Hepatic stellate cell (primary cell): ENCODE data around the gene GLB1L3.

ENCODE experiments used
- DNase-seq: peaks from one replicate; pipeline ENCODE4 v3.0.0; 2011; ENCODE audit warnings: low spot score

The GLB1L3 gene, protein sequence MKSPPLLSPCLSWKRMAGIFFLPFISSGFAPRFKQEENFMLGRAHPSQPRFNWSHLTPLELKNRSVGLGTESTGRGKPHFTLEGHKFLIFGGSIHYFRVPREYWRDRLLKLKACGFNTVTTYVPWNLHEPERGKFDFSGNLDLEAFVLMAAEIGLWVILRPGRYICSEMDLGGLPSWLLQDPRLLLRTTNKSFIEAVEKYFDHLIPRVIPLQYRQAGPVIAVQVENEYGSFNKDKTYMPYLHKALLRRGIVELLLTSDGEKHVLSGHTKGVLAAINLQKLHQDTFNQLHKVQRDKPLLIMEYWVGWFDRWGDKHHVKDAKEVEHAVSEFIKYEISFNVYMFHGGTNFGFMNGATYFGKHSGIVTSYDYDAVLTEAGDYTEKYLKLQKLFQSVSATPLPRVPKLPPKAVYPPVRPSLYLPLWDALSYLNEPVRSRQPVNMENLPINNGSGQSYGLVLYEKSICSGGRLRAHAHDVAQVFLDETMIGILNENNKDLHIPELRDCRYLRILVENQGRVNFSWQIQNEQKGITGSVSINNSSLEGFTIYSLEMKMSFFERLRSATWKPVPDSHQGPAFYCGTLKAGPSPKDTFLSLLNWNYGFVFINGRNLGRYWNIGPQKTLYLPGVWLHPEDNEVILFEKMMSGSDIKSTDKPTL

DNA sequence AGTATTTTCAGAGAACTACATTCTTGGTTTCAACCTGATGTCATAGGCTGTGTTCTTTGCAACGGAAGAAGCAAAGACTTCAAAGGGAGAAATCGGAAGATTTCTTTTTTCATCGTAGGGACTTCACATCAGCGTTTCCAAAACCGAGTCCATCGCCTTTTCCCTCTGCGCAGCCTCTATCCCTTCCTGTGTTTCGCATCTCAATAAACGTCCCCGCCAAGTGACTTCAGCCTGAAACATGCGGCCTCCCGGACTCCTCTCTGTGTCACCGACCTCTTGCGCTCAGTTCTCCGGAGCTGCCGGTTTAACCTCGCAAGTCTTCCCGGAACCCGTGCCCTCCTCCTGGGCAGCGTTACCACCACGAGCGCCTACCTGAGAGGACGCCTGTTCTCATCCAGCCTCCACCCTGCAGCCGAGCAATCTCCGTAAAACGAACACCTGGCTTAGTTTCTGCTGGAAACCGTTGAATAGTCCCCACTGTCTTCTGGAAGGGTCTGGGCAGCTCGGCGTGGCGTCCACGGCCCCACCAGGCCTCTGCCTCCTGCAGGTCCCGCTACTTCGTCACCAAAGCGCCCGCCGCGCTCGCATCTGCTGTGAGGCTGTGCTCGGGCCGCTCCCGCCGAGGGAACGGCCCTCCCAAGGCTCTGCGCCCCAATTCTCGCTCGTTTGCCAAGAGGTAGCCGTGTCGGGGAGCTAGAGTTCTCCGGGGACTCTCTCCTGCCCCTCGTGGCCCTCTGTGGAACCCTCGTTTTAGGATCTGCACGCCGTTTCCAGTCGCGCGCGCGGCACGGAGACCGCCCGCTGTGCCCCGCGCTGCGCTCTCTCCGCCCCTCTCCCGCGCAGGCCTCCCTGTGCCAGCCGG, at the start of gene GLB1L3:
Gene GLB1L3, plus strand, starts transcription at position 846 of the 862 bp plus-strand sequence. CDS start 362 bp downstream, outside the sequence.
- peak; percentile 43 for DNase-seq

DNA sequence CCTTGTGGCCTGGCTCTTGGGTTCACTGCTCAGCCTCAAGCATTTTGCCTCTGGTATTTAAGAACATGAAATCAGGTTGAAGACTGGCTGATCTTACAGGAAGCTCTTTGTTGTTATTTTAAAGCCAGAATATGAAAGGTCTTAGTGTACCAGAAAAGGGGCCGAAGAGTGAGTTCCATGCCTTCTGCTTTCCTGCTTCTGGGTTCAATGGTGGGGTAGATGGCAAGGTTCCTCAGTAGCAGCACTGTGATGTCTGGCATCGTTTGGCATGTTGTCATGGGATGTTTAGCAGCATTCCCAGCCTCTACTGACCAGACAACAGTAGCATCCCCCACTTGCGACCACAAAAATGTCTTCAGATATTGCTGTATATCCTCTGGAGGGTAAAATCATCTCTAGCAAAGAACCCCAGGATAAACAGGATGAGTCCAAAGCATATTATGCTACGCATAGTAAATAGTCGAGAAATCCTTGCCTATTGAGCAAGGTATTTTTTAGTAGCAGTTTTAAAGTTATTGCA, 49.3 kb upstream of the GLB1L3 start:
- DNase-seq: no peak

DNA sequence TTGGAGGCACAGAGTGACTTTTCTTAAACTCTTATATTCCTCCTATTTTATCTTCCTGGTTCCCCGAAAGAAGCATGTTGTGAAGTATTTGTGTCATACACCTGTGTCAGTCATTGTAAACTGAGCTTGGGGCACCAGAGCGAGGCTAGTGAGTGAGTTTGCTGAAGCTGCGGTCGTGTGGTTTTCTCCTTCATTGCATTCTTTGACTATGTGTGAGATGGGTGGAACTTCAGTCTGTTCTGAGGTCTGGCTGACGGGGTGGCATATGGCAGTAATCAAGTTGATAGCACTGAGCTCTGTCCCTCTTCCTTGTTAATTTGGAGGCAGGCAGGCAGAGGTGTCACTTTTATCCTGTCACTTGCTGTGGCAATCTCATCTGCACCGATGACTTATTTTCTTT, 47.6 kb upstream of the GLB1L3 start:
- DNase-seq: no peak

DNA sequence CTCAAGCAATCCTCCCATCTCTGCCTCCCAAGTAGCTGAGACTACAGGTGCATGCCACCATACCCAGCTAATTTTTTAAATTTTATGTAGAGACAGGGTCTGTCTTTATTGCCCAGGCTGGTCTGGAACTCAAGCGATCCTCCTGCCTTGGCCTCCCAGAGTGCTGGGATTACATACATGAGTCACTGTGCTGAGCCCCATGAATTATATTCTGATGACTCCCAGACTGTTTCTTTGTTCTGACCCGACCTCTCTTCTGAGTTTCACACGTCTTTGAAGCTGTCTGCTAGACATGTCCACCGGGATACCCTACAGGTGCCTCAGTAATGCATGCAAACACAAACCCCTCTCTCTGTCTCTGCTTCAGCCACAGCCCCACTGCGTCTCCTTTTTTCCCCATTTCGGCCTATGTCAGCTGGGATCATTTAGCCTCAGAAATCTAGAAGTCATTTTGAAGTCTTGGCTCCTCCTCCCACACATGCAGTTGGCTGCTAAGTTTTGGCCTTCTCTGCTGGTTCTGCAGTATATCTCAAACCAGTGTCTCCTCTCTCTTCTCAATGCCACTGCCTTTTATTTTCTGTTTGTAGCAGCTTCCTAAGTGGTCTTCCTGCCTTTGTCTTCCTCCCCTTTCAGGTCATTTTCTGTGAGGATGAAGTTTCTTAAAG, 46.9 kb upstream of the GLB1L3 start:
- no peak for DNase-seq

DNA sequence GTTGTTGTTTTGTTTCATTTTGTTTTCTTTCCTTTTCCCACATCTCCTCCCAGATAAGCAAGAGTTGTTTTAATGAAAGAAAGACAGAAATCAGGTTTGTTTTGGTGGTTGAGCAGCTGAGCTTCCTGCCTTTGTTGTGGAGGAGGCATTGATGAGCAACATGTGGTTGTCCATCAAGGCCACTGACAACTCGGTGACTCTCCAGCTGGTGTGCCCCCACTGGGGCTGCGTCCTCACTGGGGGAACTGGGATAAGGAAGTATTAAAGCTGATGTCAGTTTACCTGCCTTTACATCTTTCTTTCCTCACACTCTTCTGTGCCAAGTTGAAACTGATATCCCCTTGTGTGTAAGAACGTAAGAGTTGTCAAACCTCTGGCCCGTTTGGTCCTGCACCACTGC, 45.8 kb upstream of the GLB1L3 start:
- no peak for DNase-seq

DNA sequence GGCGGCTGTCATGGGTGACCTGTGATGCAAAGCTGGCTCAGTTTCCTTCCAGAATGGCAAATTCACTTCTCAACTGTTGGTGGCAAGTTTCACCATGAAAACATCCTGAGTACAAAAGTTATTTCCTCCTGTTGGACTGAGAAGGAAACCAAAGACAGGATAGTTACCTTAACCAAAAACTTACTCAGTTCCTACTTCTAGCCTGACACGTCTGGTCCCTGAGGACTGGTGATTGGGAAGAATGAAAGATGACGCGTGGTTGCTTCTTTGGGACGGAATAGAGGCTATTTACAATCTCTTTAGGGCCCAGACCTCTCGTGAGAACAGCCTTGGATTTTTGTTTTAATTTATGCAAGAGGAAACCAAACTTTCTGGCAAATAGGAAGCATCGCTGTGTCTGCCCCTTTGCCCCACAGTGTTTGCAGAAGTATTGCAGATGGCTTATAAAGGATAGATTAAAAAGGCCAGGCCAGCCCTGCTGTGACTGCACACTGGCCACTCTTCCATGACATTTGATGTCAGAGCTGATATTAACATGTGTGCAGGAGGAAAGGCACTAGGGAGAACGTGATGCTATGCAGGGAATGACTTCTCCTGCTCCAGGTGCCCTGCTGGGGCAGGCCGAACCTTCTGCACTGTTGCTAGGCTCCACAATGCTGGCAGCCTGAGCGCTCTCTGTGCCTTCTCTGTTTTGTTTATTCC, 44.1 kb upstream of the GLB1L3 start:
- DNase-seq: no peak

DNA sequence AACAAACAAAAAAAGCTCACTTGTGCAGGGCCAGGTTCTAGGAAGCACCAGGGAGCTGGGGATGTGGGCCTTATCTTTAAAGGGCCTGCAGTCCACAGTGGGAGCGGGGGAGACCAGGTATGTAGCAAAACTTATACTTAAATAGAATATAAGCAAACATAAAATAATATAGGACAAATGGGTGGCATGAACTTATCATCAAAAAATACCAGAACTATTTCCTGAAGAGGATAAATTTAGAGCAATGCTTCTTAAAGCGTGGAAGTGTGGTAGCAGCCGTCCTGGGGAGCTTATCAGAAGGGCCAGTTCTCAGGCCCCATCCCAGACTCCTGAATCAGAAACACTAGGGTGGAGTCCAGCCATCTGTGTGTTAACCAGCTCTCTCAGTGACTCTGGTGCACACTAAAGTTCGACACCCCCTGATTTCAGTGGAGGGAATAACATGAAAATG, 42.4 kb upstream of the GLB1L3 start:
- no peak for DNase-seq

DNA sequence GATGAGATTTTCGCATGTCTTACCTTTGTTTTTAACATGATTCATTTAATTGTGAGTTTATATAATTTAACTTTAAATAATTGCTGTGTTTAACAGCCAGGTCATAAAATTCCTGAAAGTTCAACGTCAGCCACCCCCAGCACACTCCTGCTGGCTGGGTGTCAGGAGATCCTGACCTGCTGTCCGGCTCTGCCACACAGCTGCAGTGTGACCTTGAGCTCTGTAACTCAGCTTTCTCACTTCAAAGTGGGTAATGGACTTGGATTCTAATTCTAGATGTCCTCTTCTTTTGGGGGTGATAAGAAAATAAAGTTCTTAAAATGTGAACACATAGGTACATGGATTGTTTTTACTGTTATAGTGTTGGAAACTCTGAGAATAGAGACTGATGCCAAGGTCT, 40.8 kb upstream of the GLB1L3 start:
- no peak for DNase-seq

DNA sequence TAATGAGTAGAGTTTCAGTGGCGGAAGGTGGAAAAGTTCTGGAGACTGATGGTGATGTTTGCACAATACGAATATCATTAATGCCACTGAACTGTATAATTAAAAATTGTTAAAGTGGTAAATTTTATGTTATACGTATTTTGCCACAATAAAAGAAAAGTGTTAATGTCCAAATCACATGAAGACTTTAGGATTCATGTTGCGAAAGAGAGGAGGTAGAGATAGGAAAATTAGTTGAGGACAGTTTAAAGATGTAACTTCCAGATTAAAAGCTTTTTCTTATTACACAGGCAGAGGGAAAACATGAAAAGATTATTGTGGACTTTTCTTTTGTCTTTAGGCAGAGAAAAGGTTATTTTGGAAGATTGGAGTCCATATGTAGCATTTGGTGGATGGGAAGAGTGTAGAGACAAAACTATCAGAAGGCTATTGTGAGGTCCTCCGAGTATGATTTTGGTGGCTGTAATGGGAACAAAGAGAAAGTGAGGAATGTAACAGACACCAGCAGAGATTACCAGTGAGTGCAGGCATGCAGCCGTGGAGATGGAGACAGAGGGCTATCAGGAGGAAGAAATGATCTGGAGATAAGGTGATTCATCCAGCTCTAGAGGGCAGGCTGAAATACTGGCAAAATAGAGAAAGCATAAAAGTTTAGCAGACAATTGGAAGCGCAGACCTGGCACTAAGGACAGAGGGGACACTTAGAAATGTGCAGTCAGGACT, 39.2 kb upstream of the GLB1L3 start:
- peak; percentile 28 for DNase-seq

DNA sequence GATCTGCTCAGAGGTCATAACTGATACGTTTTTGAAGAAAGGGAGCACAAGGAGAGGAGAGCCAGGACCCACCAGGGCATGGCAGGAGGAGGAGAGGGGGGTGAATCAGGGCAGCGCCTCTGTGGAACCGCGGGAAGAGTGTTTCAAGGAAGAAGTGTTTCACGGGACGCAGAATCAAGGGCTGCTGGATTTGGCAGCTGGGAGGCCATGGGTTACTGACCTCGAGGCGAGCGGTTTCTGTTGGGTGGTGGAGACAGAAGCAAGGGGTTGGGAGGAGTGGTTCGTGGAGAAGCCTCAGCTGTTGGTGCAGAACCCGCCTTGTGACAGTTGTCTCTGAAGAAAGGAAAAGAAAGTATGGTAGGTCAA, 38.6 kb upstream of the GLB1L3 start:
- no peak for DNase-seq

DNA sequence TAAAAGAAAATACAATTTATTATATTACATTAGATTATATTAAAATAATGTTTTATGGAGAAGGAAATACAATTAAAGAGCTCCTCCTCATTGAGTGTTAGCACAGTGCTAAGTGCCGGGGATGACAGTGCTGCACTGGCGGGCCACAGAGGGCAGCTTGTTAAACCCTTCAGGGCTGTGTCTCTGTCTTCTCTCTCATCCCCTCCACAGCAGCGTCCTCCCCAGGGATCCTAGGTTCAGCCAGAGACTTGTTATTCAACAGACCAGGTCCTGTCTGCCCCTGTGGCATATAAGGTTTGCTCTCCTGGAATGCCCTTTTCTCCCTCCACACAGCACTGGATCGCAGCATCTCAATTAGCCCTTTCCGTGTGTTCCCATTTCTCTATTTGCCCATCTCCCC, 37.2 kb upstream of the GLB1L3 start:
- no peak for DNase-seq

DNA sequence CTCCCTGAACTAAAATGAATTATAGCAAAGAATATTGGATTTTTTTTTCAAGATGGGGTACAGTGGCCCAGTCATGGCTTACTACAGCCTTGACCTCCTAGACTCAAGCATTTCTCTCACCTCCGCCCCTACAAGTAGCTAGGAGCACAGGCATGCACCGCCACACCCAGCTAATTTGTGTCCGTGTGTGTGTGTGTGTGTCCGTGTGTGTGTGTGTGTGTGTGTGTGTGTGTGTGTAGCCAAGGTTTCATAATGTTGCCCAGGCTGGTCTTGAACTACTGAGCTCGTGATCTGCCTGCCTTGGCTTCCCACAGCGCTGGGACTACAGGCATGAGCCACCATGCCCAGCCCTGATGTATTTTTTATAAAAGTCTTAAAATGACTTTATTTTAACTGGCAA, 35.6 kb upstream of the GLB1L3 start:
- no peak for DNase-seq

DNA sequence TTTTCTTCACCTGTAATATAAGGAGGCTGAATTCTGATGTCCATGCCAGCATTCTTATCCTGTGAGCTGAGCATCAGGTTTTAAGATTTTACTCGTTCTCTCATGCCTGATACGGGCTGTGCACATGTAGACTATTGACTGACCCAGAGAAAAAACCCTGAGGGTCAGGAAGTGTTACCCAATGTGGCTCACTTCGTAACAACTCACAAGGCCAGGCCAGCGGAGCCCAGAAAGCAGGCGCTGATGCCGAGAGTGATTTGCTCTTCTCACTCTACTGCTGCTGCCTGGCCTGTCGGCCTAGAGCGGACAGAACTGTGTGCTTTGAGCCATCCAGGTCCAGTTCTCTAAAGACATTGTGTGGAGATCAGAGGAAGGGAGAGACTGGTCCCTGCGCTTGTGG, 33.8 kb upstream of the GLB1L3 start:
- no peak for DNase-seq

DNA sequence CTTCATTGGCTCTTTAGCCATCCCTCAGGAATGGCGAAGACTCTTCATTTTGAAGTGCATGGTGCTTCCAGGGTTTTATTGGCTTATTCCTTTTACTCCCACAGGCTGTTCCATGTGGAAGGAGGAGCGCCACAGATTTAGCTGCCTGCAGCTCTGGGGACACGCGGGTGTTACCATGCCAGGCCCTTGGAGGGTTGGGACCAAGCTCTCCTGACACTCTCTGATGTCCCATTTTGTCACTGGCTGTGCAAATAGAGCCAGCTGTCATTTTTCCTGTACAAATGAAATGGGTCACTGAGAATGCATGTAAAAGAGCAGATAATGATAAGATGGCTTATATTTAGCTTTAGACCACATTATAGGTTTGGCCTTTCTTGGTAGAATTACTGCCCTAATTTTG, 32.3 kb upstream of the GLB1L3 start:
- DNase-seq: no peak

DNA sequence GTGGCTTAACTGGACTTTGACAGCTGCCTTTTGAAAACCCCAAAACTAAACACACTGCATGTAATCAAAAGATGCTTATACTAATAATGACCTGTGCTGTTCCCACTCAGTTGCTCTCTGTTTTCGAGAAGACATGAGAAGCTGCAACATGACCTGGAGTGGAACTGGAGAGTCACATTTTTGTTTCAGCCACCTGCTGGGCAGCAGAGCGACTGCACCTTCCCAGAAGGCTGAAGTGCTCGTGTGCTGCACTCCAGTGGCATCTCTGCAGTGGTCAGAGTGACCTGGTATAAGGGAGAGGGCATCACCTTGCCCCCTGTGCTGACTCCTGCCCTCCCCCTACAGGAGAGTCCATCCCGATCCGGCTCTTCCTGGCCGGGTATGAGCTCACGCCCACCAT, 31.6 kb upstream of the GLB1L3 start:
- peak; percentile 50 for DNase-seq

DNA sequence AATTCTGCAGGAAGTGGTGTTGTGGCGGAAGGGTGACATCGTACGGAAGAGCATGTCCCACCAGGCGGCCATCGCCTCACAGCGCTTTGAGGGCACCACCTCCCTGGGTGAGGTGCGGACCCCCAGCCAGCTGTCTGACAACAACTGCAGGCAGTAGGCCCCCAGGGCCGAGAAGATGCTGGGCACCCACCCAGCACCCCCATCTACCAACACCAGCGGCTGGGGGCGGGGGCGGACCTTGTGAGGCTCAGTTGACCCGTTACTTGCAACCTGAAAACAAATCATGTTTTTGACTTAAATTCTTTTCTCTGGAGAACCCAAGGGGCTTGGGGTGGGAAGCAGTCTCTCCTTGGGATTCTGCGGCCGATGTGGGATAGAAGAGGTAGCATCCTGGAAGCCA, 30.7 kb upstream of the GLB1L3 start:
- DNase-seq: no peak

DNA sequence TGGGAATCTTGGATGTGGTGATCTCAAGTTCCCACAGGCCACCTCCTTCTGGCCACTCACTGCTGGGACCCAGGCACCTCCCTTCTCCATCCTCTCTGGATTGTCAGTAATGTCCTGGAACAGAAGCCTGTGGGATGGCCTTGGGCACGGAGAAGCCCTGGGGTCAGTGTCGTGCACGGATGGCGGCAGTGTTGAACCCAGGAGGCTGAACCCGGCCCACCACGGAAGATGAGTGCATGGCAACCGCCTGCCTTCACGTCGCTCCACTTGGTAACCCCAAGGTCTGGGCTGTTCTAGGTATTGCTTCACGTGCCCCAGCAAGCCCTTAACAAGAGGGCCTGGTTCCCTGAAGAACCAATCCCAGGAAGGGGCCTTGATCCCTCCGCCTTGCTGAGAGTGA, 30.1 kb upstream of the GLB1L3 start:
- no peak for DNase-seq

DNA sequence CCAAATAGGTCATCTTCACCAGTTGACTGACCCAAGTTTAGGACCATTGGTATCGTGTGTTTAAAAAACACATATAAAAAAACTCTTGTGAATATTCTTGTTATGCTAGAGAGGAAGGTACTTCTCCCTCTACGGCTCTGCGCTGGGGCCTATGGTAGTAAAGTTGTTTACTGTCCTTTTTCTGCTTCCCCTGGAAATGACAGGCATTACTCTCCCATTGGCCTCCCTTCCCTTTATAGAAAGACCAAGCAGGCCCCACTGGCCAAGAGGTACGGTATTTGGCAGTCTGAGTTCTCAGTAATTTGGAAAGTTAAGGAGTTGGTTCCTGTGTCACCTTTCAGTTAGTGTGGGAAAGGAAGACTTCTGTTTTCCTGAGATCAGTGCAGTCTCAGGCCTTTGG, 29.5 kb upstream of the GLB1L3 start:
- no peak for DNase-seq

DNA sequence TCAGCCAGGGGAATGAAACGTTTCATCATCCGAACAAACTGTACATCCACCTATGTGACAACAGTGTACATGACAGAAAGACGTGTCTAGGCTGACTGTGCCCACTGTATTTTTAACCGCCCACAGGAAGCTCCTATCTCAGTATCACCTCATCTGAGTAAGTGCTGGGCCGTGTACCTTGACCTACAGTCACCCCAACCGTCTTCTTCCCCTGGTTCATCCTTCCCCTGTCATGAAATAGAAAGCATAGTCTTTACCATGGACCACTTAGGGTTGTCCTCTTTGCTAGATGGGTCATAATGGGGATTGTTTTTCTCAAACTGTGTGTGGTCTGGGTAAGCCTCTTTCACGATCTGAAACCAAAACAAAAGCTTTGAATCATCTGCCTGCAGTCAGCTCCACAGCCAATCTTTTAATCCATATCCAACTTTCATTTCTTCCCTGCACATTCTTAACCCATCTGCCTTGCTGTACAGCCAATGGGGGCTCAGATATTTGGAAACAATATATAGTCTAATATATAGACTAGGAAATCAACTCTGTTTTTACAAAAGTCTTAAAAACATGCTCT, 27.2 kb upstream of the GLB1L3 start:
- no peak for DNase-seq

DNA sequence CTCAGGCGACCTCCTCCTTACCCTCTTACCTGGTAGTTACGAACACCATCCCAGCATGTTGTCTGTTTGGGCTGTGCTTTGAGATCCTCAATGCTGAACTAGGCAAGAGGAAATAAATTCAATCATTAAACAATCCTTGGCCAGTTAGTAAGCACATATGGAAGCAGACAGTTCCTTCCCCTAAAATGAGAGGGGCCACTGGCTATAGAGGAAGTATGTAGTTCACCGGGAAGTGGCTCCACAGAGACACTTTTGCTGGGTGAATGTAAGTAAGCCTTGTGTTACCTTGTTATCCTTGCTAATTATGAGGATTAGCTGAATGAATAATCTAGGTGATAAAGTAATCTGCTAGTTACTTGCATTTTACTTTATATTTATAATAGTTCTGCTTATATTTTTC, 25.9 kb upstream of the GLB1L3 start:
- no peak for DNase-seq
